Activated B cell treated with CpG ODN at 0.5 μM for 24 hours (primary cell): ENCODE measurements around the gene PSMC4. TPM values are rescaled to one million over a fixed set of nuclear protein-coding genes. Genes with fewer than 3 reads are reported as not detected.

Experiments used
- ATAC-seq: fragments of 200-7000 bp; cut with Tn5 transposase; one replicate; pipeline ENCODE4 v1.10.0; 2021; ENCODE audit warnings: low read depth, mild to moderate bottlenecking, moderate library complexity
- CTCF ChIA-PET: fragments of 350-600 bp; sonication (Branson Sonifier 250); formaldehyde crosslinking; loops from one replicate; lab custom pipeline; 2021; ENCODE audit warnings: antibody characterized with exemption; lab: Charles Lee
- POLR2A ChIA-PET: fragments of 350-600 bp; sonication (Branson Sonifier 250); formaldehyde crosslinking; loops from one replicate; lab custom pipeline; 2021; ENCODE audit warnings: antibody characterized with exemption; lab: Charles Lee
- DNase-seq: peaks from one replicate; pipeline ENCODE4 v3.0.0; 2022
- H3K27ac Mint-ChIP-seq: one replicate; pipeline ENCODE4 v1.8.0; 2020; ENCODE audit warnings: mixed read lengths
- H3K27me3 Mint-ChIP-seq: one replicate; pipeline ENCODE4 v1.8.0; 2021; ENCODE audit warnings: mixed read lengths
- H3K36me3 Mint-ChIP-seq: one replicate; pipeline ENCODE4 v1.8.0; 2021; ENCODE audit warnings: low read depth, mixed read lengths
- H3K4me1 Mint-ChIP-seq: one replicate; pipeline ENCODE4 v1.8.0; 2021; ENCODE audit warnings: mixed read lengths
- H3K4me3 Mint-ChIP-seq: one replicate; pipeline ENCODE4 v1.8.0; 2020; ENCODE audit warnings: mild to moderate bottlenecking, mixed read lengths
- H3K9me3 Mint-ChIP-seq: one replicate; pipeline ENCODE4 v1.8.0; 2020; ENCODE audit warnings: mixed read lengths
- intact Hi-C: fragments of 100-400 bp; cut with micrococcal nuclease; formaldehyde crosslinking; loops from one replicate; pipeline ENCODE4 v1.15.1; 2024
- total RNA-seq: library from RNA; stranded (reverse); gene quantifications from 2 replicates; pipeline ENCODE4 v1.2.3, GENCODE V29; 2022
- TF ChIP-seq, protein P1 (sequence below): fragments of 200-600 bp; IDR thresholded peaks from one replicate; pipeline ENCODE4 v1.8.0; 2022; ENCODE audit warnings: antibody characterized with exemption, mild to moderate bottlenecking

PSMC4 gene
- total RNA-seq, 1 donor from 2014 or later: 115 TPM

DNA sequence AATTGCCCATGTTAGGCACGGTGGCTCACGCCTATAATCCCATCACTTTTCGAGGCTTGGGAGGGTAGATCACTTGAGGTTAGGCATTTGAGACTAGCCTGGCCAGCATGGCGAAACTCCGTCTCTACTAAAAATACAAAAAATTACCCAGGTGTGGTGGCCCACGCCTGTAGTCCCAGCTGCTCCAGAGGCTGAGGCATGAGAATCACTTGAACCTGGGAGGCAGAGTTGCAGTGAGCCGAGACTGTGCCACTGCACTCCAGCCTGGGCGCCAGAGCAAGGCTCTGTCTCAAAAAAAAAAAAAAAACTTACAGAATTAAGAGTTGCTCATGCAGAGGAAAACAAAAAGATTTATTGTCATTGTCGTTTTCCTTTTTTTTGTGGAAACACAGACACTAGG, 3.4 kb upstream of the PSMC4 start:
- CTCF ChIA-PET: no interaction called here
- intact Hi-C loops: no loop called here
- no peak for DNase-seq
- Mint-ChIP-seq H3K36me3 (peaks cover 17% of the 10 kb centered on the region), H3K27ac (no peak overlapping the region), H3K27me3 (no peaks in the 10 kb centered on the region), H3K4me1 (peaks cover 39% of the 10 kb centered on the region), H3K4me3 (no peak overlapping the region), H3K9me3 (no peaks in the 10 kb centered on the region)
- TF ChIP-seq, protein P1, sequence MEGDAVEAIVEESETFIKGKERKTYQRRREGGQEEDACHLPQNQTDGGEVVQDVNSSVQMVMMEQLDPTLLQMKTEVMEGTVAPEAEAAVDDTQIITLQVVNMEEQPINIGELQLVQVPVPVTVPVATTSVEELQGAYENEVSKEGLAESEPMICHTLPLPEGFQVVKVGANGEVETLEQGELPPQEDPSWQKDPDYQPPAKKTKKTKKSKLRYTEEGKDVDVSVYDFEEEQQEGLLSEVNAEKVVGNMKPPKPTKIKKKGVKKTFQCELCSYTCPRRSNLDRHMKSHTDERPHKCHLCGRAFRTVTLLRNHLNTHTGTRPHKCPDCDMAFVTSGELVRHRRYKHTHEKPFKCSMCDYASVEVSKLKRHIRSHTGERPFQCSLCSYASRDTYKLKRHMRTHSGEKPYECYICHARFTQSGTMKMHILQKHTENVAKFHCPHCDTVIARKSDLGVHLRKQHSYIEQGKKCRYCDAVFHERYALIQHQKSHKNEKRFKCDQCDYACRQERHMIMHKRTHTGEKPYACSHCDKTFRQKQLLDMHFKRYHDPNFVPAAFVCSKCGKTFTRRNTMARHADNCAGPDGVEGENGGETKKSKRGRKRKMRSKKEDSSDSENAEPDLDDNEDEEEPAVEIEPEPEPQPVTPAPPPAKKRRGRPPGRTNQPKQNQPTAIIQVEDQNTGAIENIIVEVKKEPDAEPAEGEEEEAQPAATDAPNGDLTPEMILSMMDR: no peak
- ATAC-seq: no peak
- POLR2A ChIA-PET: no interaction called here

DNA sequence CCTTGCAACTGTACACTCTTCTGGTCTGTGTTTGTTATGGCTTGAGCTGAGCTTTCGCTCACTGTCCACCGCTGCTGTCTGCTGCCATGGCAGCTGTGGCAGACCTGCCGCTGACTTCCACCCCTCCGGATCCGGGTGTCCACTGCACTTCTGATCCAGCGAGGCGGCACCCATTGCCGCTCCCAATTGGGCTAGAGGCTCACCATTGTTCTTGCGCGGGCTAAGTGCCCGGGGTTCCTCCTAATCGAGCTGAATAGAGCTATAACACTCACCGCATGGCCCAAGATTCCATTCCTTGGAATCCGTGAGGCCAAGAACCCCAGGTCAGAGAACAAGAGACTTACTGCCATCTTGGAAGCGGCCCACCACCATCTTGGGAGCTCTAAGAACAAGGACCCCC, 2.2 kb upstream of the PSMC4 start:
- no peaks in the 10 kb centered on the region for H3K27me3 Mint-ChIP-seq
- intact Hi-C loops: no loop called here
- H3K4me1 Mint-ChIP-seq: peaks cover 41% of the 10 kb centered on the region
- H3K36me3 Mint-ChIP-seq: peaks cover 28% of the 10 kb centered on the region
- peak overlapping the region; percentile 98 for H3K27ac Mint-ChIP-seq
- DNase-seq: no peak
- POLR2A ChIA-PET: interaction anchor here (1.1 to 3.0 kb wide), 3 partner anchors 16 to 122 kb away, joined by 5 to 90 read pairs (median 28); partner anchors contain the start of gene FBL
- H3K9me3 Mint-ChIP-seq: no peaks in the 10 kb centered on the region
- TF ChIP-seq, protein P1: no peak
- CTCF ChIA-PET: interaction anchor here (2.4 kb wide), 1 partner anchor 15 kb away, joined by 39 read pairs; no protein-coding TSS in a partner anchor
- ATAC-seq: no peak
- no peak overlapping the region for H3K4me3 Mint-ChIP-seq

DNA sequence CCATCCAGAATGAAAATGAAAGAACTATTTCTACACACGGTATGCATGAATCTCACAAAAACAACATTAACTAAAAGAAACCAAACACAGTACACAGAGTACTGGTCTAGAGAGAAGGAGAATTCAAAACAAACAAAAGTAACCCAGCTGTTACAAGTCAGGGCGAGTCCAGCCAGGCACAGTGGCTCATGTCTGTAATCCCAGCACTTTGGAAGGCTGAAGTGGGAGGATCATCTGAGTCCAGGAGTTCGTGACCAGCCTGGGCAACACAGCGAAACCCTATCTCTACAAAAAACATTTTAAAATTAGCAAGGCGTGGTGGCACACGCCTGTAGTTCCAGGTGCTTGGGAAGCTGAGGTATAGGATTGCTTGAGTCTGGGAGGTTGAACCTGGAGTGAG, 1.7 kb upstream of the PSMC4 start:
- ATAC-seq (no peak), DNase-seq (no peak)
- ChIA-PET POLR2A (interaction anchor here (1.1 to 3.0 kb wide), 6 partner anchors 15 to 123 kb away, joined by 4 to 90 read pairs (median 30); partner anchors contain the start of gene FBL), CTCF (interaction anchor here (1.0 to 2.8 kb wide), 3 partner anchors 16 to 176 kb away, joined by 5 to 39 read pairs (median 21); partner anchors contain the start of gene ZNF780B)
- intact Hi-C loops: no loop called here
- H3K27me3 Mint-ChIP-seq: no peaks in the 10 kb centered on the region
- H3K4me3 Mint-ChIP-seq: peak overlapping the region; percentile 98
- peaks cover 32% of the 10 kb centered on the region for H3K36me3 Mint-ChIP-seq
- TF ChIP-seq, protein P1: no peak
- H3K27ac Mint-ChIP-seq: peak overlapping the region; percentile 98
- H3K9me3 Mint-ChIP-seq: no peaks in the 10 kb centered on the region
- H3K4me1 Mint-ChIP-seq: peaks cover 39% of the 10 kb centered on the region

DNA sequence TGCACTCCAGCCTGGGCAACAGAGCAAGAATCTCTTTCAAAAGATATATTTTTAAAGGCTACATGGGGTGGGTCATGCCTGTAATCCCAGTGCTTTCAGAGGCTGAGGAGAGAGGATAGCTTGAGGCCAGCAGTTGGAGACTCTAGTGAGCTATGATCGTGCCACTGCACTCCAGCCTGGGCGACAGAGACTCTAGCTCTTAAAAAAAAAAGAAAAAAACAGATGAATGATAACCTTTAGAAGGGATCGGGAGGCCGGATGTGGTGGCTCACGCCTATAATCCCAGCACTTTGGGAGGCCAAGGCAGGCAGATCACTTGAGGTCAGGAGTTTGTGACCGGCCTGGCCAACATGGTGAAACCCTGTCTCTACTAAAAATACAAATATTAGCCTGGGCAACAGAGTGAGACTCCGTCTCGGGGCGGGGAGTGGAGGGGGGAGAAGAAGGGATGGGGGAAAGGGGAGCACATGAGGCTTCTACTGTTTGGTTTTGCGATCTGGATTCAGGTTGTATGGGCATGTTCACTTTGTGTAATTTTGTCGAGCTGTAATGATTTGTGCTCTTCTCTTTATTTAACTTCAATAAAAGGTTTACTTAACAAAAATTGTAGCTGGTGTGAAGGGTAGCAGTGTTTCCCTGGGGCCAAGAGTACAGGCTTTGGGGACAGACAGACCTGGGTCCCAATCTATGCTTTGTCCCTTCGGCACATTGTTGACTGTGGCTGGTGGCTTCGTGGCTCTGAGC, 1.1 kb upstream of the PSMC4 start:
- no peaks in the 10 kb centered on the region for H3K9me3 Mint-ChIP-seq
- no peaks in the 10 kb centered on the region for H3K27me3 Mint-ChIP-seq
- CTCF ChIA-PET: interaction anchor here (0.6 to 2.8 kb wide), 40 partner anchors 9 to 177 kb away, joined by 3 to 58 read pairs (median 7); partner anchors contain the start of genes DYRK1B, FBL, FCGBP and ZNF546
- TF ChIP-seq, protein P1: no peak
- intact Hi-C loops: loop anchor here (1.0 to 5.0 kb wide), 3 partner anchors 29 to 177 kb away; no protein-coding TSS in a partner anchor
- peak overlapping the region; percentile 98 for H3K27ac Mint-ChIP-seq
- DNase-seq (no peak), ATAC-seq (no peak)
- POLR2A ChIA-PET: interaction anchor here (0.7 to 3.0 kb wide), 27 partner anchors 9 to 781 kb away, joined by 3 to 90 read pairs (median 8); partner anchors contain the start of genes ACTMAP, DYRK1B, FBL and MAP3K10
- peaks cover 39% of the 10 kb centered on the region for H3K4me1 Mint-ChIP-seq
- peak overlapping the region; percentile 98 for H3K4me3 Mint-ChIP-seq
- peaks cover 38% of the 10 kb centered on the region for H3K36me3 Mint-ChIP-seq

DNA sequence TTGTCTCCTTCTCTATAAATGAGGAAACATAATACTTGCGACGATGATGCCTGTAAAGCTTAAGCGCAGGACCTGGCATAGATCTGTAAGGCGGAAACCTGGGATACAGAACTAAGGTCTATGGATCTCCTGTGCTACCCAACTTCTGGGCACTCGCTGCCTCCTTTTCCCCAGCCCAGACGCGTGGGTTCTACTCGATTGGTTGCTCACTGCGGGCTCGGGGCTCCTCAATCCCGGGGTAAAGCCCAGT, 615 bp upstream of the PSMC4 start:
- TF ChIP-seq, protein P1: no peak
- no peaks in the 10 kb centered on the region for H3K9me3 Mint-ChIP-seq
- no peak for DNase-seq
- peak; percentile 12 for ATAC-seq
- H3K36me3 Mint-ChIP-seq: peaks cover 42% of the 10 kb centered on the region
- peak overlapping the region; percentile 98 for H3K27ac Mint-ChIP-seq
- CTCF ChIA-PET: interaction anchor here (0.6 to 2.8 kb wide), 41 partner anchors 9 to 178 kb away, joined by 3 to 58 read pairs (median 7); partner anchors contain the start of genes DYRK1B, FBL, FCGBP and ZNF546
- intact Hi-C loops: loop anchor here (1.0 to 5.0 kb wide), 3 partner anchors 29 to 177 kb away; no protein-coding TSS in a partner anchor
- H3K4me1 Mint-ChIP-seq: peaks cover 39% of the 10 kb centered on the region
- no peaks in the 10 kb centered on the region for H3K27me3 Mint-ChIP-seq
- peak overlapping the region; percentile 98 for H3K4me3 Mint-ChIP-seq
- POLR2A ChIA-PET: interaction anchor here (0.5 to 3.0 kb wide), 34 partner anchors 9 to 780 kb away, joined by 3 to 90 read pairs (median 7); partner anchors contain the start of genes ACTMAP, DYRK1B, FBL and MAP3K10
